Endothelial cell of hepatic sinusoid (primary cell): ENCODE results near the gene PGP.

Experiments
- in situ Hi-C: cut with HindIII; loops from 2 replicates; pipeline ENCODE4 v1.10.0; 2017; ENCODE audit warnings: low sequenced_read_pairs

PGP gene

DNA sequence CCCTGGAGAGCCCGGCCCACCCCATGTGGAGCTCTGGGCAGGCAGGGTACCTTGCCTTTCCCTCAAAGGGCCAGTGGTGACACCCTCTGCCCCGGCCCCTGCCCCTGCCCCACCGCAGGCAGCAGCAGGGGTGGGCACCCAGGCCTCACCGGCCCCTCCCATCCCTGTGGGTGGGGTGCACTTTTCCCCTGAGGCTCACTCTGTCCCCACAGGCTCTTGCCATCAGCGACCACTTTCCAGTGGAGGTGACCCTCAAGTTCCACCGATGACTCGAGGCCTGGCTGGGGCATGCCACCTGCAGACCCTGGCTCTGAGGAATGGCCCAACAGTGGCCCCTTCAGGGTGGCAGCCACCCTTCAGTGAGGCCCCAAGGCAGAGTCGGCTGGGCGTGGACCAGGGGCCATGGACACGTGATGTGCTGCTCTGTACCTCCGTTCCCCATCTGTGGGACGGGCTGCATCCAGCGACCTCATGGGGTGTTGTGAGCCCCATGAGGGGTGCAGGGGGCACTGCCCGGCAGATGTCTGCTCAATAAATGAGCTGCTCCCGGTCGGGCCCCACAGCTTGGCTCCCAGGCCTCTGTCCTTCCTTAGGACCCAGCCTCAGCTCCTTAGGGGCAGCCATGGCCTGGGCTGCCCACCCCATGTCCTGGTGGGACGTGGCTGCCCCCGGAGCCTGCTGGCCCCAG is 23.7 kb upstream of the PGP start:
- in situ Hi-C loops: no loop called here

DNA sequence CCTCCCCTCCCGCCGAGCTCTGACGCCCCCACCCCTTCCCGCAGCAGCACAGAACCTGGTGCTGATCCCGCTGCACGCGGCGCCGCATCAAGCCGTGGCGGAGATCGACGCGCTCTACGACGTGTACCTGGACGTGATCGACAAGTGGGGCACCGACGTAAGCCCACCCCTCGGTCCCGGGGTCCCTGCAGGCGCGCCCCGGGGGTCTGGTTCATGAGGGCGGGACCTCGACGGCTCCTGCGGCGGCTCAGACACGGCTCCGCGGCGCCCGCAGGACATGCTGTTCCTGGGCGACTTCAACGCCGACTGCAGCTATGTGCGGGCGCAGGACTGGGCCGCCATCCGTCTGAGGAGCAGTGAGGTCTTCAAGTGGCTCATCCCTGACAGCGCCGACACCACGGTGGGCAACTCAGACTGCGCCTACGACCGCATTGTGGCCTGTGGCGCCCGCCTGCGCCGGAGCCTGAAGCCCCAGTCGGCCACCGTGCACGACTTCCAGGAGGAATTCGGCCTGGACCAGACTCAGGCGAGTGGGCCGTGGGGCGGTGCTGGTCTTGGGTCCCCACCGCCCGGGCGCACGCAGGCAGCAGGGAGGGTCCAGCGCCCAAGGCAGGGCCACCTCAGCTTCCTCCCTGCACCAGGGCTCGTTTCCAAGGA is 23.0 kb upstream of the PGP start:
- in situ Hi-C loops: no loop called here

DNA sequence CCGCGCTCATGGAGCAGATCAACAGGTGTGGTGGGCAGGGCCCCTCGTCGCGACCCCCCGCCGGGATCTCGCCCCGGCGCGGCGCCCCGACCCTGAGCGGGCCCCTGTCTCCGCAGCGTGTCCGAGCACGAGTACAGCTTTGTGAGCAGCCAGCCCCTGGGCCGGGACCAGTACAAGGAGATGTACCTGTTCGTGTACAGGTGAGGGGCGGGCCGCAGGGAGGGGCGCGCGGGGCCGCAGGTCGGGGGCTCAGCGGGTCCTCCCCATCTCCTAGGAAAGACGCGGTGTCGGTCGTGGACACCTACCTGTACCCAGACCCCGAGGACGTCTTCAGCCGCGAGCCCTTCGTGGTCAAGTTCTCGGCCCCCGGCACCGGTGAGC is 22.5 kb upstream of the PGP start:
- in situ Hi-C loops: no loop called here

DNA sequence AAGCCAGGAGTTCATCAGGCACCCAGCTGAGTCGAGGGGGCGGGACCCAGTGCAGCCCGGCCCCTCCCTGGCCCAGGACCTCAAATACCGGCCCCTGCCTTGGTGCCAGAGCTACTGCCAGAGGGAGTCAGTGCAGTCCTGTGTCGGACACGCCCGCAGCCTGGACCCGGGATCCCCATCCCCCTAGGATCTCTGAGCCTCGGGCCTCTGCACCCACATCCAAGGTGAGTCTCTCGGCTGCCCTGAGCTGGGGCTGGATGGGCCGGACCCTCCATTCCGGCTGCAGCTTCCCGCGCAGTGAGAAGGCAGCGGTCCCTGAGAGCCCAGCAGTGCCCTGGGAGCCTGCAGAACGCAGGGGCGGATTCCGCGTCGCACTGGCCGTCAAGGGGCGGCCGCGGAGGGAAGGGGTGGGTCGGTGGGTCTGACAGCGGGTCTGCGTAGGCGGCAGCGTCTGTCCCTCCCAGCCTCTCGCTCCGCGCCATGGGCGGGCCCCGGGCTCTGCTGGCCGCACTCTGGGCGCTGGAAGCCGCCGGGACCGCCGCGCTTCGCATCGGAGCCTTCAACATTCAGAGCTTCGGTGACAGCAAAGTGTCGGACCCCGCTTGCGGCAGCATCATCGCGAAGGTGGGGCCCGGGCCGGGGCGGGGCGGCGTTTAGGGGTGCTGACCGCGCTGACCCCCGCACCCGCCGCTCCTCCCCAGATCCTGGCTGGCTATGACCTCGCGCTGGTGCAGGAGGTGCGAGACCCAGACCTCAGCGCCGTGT is 21.9 kb upstream of the PGP start, which contains the start of gene DNASE1L2:
Gene DNASE1L2, plus strand, starts transcription at position 108 of the 765 bp plus-strand sequence. Its CDS starts 373 bp downstream, at position 481.
- in situ Hi-C loops: no loop called here

DNA sequence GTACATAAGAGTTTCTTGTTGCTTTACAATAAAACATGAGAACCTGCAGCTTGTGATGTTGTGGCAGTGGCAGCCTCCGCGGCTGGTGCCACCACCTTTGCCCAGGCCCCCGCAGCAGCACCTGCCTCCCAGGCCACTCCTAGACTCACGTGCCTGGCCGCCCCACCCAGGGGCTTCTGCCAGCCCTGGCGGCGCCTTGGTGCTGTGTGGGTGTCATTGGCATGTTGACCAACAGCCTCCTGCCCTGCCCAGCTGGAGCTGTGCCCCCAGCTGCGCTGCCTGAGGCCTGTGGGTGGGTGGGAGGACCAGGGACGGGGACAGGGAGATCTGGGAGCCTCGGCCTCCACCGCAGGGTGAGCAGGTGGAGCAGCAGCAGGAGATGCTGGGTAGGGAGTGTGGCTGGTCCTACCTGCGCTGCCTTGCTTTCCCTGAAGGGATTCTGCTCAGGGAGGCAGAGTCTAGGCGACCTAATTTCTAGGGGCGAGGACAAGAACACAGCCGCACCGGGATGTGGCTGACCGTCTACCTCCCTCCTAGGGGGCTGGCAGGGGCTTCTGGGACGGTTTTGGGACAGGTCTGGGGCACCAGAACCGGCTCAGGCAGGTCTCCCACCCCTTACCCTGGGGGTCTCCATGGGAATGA is 21.2 kb upstream of the PGP start:
- in situ Hi-C loops: no loop called here

GRCh38 chr16:2235234-2235651 is 20.6 kb upstream of the PGP start:
- in situ Hi-C loops: no loop called here

DNA sequence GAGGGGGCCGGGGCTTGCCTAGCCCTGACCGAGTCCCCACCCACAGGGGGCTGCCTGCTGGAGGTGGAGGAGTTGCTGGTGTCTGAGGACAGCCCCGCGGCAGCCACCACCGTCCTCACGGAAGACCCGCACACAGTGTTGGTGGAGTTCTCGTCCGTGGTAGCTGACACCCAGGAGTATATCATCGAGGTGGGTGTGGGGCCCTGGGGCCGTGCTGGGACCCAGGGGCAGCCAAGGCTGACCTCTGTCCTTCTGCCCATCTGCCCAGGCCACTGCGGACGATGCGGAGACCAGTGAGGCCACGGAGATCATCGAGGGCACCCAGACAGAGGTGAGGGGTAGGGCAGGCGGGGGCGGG is 20.2 kb upstream of the PGP start:
- in situ Hi-C loops: no loop called here

GRCh38 chr16:2233872-2234812 is 19.5 kb upstream of the PGP start:
- in situ Hi-C loops: no loop called here

DNA sequence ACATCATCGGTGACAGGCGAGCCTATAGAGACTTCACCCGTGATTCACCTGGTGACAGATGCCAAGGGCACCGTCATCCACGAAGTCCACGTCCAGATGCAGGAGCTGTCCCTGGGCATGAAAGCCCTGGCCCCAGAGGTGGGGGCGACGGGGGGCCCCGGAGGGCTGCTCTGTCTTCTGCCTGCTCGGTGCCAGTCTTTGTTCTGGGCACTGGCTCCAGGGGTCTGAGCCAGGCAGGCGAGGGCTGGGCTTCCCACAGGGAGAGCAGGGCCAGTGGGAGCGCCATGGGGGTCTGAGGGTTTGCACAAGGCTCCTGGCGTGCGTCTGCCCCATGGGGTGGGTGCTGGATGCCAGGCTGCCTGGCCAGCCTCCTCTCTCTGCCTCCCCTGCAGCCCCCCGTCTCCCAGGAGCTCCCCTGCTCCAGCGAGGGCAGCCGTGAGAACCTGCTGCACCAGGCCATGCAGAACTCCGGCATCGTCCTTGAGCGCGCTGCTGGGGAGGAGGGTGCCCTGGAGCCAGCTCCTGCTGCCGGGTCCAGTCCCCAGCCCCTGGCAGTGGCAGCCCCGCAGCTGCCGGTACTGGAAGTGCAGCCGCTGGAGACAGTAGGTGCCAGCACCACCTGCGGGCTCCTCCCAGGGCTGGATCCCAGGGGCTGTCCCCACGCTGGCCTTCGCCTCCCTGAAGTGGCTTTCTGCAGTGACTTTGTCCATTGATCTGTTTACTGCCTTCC is 18.6 kb upstream of the PGP start:
- in situ Hi-C loops: no loop called here

- in situ Hi-C loops: no loop called here
These were observed 17.7 kb upstream of the PGP start for GRCh38 chr16:2232094-2232990.

GRCh38 chr16:2231016-2231931 is 16.6 kb upstream of the PGP start:
- in situ Hi-C loops: no loop called here

- in situ Hi-C loops: no loop called here
These were observed 15.7 kb upstream of the PGP start for GRCh38 chr16:2230376-2230775.

DNA sequence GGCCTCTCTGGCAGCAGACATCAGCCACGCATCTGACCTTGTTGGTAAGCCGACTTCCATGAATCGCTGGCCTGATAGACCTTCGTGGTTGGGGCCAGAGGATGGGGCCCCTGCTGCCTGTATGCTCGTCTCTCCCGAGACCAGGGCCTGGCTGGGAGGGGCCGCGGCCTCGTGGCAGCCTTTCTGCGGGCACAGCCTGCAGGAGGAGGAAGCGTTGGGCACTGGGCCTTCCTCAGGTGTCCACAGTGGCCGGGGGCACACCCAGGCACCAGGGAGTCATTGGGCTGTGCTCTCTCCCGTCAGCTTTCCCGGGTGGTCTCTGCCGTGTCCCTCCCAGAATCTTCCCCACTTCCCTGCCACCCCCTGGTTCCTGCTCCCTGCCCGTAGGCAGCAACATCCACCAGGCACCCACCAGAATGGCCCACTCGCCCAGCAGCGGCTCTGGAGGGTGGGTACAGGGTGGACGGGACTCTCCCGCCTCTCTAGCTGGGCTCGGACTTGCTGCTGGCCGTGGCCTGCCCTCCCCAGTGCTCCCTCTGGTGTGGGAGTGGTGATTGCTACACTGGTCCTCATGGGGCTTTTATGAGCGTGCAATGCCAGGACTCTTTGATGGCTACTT is 15.1 kb upstream of the PGP start:
- in situ Hi-C loops: no loop called here

DNA sequence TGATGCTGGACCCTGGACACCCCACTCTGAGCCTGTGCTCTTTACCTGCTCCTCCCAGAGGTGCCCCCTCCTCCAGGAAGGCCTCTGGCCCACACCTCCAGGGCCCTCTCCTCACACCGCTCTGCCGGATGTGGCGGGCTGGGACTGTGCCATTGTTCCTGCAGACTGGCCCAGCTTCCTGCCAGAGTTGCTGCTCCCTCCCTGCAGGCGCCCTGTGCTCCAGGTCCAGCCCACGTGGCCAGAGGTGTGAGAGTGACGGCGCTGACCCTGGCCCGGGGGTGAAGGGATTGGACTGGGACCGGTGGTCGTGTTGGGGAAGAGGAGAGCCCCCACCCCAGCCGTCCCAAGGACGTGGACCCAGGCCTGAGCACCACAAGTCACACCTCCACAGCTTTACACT is 14.5 kb upstream of the PGP start:
- in situ Hi-C loops: no loop called here

- in situ Hi-C loops: no loop called here
These were observed 13.7 kb upstream of the PGP start for GRCh38 chr16:2228161-2228824.

- in situ Hi-C loops: no loop called here
These were observed 12.3 kb upstream of the PGP start for GRCh38 chr16:2226918-2227317.
